ENCODE data around the gene CHSY3. TPM values are rescaled to one million over a fixed set of nuclear protein-coding genes. Genes with fewer than 3 reads are reported as not detected.

Gene CHSY3
- total RNA-seq, 2 donors from 2014 or later: 24.3 to 28.3 TPM

GRCh38 chr5:129973716-129974426 lies 69.6 kb downstream of the CHSY3 start:
- ATAC-seq (ENCODE audit: insufficient number of reproducible peaks, low FRiP score, low read depth) (no peak), DNase-seq (ENCODE audit: low spot score) (no peak)
- TF ChIP-seq CTCF (IDR thresholded peaks at IDR 0.05): no peak
- no peak overlapping the region for H3K27ac ChIP-seq
- no peaks in the 10 kb centered on the region for H3K27me3 ChIP-seq (replicated peaks; ENCODE audit: insufficient read depth)
- no peaks in the 10 kb centered on the region for H3K36me3 ChIP-seq
- H3K4me3 ChIP-seq: no peak overlapping the region
- no peaks in the 10 kb centered on the region for H3K9me3 ChIP-seq
- H3K4me1 ChIP-seq (ENCODE audit: control insufficient read depth in 1 of 2, low read depth in 2 of 2): peaks cover 7 to 13% of the 10 kb centered on the region in 2 donors

DNA sequence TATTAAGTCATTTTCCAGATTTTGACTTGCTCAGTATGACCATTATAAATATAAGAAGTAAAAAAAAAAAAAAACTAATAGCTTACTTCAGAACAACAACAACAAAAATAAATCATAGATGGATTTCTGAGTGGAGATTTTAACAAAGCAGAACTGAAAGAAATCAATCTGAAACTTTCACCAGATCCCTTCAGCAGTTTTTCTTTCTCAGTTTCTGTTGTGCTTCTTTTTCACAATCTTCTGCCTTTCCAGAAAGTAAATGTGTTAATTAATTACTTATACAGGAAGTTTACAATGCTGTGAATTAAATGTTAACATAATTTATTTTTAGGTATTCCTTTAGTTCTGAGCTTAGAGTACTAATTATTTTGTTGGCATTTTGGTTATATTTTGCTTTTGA lies 73.5 kb downstream of the CHSY3 start:
- no peak overlapping the region for H3K4me3 ChIP-seq
- H3K36me3 ChIP-seq: no peaks in the 10 kb centered on the region
- no peak for TF ChIP-seq CTCF (IDR thresholded peaks at IDR 0.05)
- H3K4me1 ChIP-seq (ENCODE audit: control insufficient read depth in 1 of 2, low read depth in 2 of 2): peaks cover 0 to 4% of the 10 kb centered on the region in 2 donors
- DNase-seq (ENCODE audit: low spot score): no peak
- H3K27ac ChIP-seq: no peak overlapping the region
- H3K9me3 ChIP-seq: no peaks in the 10 kb centered on the region
- H3K27me3 ChIP-seq (replicated peaks; ENCODE audit: insufficient read depth): no peaks in the 10 kb centered on the region
- no peak for ATAC-seq (ENCODE audit: insufficient number of reproducible peaks, low FRiP score, low read depth)

DNA sequence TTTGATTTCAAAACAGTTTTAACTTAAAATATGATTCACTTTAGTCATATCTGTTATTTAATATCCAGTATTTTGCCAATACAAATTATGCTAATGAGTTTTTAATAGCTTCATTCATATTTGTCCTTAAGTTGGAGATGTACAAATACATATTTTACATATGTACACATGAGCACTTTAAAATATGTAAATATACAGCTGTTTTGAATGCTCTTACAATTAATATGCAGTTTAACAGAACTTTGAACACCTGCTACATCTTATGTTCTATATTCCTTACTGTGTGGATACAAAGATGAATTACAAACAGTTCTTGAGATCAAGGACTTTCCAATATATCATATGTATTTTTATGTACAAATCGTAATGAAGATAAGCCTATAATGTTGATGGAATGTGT lies 74.0 kb downstream of the CHSY3 start:
- Histone ChIP-seq H3K27ac (no peak overlapping the region), H3K4me1 (ENCODE audit: control insufficient read depth in 1 of 2, low read depth in 2 of 2) (peaks cover 0 to 4% of the 10 kb centered on the region in 2 donors), H3K27me3 (replicated peaks; ENCODE audit: insufficient read depth) (no peaks in the 10 kb centered on the region), H3K4me3 (no peak overlapping the region), H3K9me3 (no peaks in the 10 kb centered on the region), H3K36me3 (no peaks in the 10 kb centered on the region)
- ATAC-seq (ENCODE audit: insufficient number of reproducible peaks, low FRiP score, low read depth) (no peak), DNase-seq (ENCODE audit: low spot score) (no peak)
- no peak for TF ChIP-seq CTCF (IDR thresholded peaks at IDR 0.05)

DNA sequence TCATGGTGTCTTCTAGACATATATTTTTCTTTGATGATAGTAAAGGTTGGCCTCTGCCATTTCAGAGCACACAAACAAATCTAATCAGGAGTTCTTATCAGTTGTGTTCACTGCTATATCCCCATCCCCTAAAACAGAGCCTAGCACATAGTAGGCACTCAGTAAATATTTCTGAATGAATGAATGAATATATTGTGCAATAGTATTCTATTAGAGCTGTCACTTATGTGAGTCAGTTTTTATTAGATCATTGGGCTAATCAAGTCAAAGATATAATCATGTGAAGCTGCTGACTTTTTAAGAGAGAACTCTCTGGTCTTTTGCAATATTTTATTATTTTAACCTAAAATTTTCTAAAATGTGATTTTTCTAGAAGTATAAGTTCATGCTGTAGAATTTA lies 84.2 kb downstream of the CHSY3 start:
- DNase-seq (ENCODE audit: low spot score) (no peak), ATAC-seq (ENCODE audit: insufficient number of reproducible peaks, low FRiP score, low read depth) (no peak)
- H3K27me3 ChIP-seq (replicated peaks; ENCODE audit: insufficient read depth): no peaks in the 10 kb centered on the region
- no peaks in the 10 kb centered on the region for H3K36me3 ChIP-seq
- no peak overlapping the region for H3K27ac ChIP-seq
- no peak for TF ChIP-seq CTCF (IDR thresholded peaks at IDR 0.05)
- H3K9me3 ChIP-seq: peaks cover 12% of the 10 kb centered on the region
- H3K4me3 ChIP-seq: no peak overlapping the region
- peaks cover 0 to 4% of the 10 kb centered on the region in 2 donors for H3K4me1 ChIP-seq (ENCODE audit: control insufficient read depth in 1 of 2, low read depth in 2 of 2)

GRCh38 chr5:129991780-129992179 lies 87.5 kb downstream of the CHSY3 start:
- Histone ChIP-seq H3K36me3 (no peaks in the 10 kb centered on the region), H3K9me3 (no peaks in the 10 kb centered on the region), H3K4me3 (no peak overlapping the region), H3K4me1 (ENCODE audit: control insufficient read depth in 1 of 2, low read depth in 2 of 2) (peaks cover 0 to 7% of the 10 kb centered on the region in 2 donors), H3K27ac (no peak overlapping the region), H3K27me3 (replicated peaks; ENCODE audit: insufficient read depth) (no peaks in the 10 kb centered on the region)
- ATAC-seq (ENCODE audit: insufficient number of reproducible peaks, low FRiP score, low read depth) (no peak), DNase-seq (ENCODE audit: low spot score) (no peak)
- TF ChIP-seq CTCF (IDR thresholded peaks at IDR 0.05): no peak

Data from thoracic aorta (tissue), 2 donors.